HG03521 (cell line): ENCODE measurements around the gene HMGB4.

Source experiments
- ATAC-seq: cut with Tn5 transposase; IDR thresholded peaks from one replicate; pipeline ENCODE4 v1.9.1; 2021; ENCODE audit warnings: mild to moderate bottlenecking, moderate library complexity; ENCODE audit not compliant: unreplicated experiment

Gene HMGB4

GRCh38 chr1:33846861-33847260, 17.0 kb upstream of the HMGB4 start:
- no peak for ATAC-seq

GRCh38 chr1:33848205-33848937, 15.5 kb upstream of the HMGB4 start:
- ATAC-seq = no peak

GRCh38 chr1:33849211-33849610, 14.7 kb upstream of the HMGB4 start:
- ATAC-seq = no peak

- no peak for ATAC-seq
Measured at GRCh38 chr1:33850481-33850880, 13.4 kb upstream of the HMGB4 start.

GRCh38 chr1:33852711-33853110, 11.2 kb upstream of the HMGB4 start:
- no peak for ATAC-seq

GRCh38 chr1:33853431-33853830, 10.4 kb upstream of the HMGB4 start:
- ATAC-seq = no peak

GRCh38 chr1:33854091-33854490, 9.8 kb upstream of the HMGB4 start:
- no peak for ATAC-seq

- no peak for ATAC-seq
Measured at GRCh38 chr1:33860671-33861070, 3.2 kb upstream of the HMGB4 start.

GRCh38 chr1:33864460-33865389, 846 bp downstream of the HMGB4 start:
- no peak for ATAC-seq

- ATAC-seq = no peak
Measured at GRCh38 chr1:33866281-33866680, 2.4 kb downstream of the HMGB4 start.

GRCh38 chr1:33867684-33868083, 3.8 kb downstream of the HMGB4 start:
- no peak for ATAC-seq

GRCh38 chr1:33872275-33872674, 8.4 kb downstream of the HMGB4 start:
- ATAC-seq = no peak

- no peak for ATAC-seq
Measured at GRCh38 chr1:33872683-33873082, 8.8 kb downstream of the HMGB4 start.

GRCh38 chr1:33874636-33875035, 10.8 kb downstream of the HMGB4 start:
- no peak for ATAC-seq

- no peak for ATAC-seq
Measured at GRCh38 chr1:33875862-33876261, 12.0 kb downstream of the HMGB4 start.

GRCh38 chr1:33876970-33877650, 13.2 kb downstream of the HMGB4 start:
- ATAC-seq = no peak

- ATAC-seq = no peak
Measured at GRCh38 chr1:33878392-33878791, 14.5 kb downstream of the HMGB4 start.

- no peak for ATAC-seq
Measured at GRCh38 chr1:33880305-33880704, 16.4 kb downstream of the HMGB4 start.

- no peak for ATAC-seq
Measured at GRCh38 chr1:33886496-33886895, 22.6 kb downstream of the HMGB4 start.

GRCh38 chr1:33893147-33893830, 29.4 kb downstream of the HMGB4 start:
- ATAC-seq = no peak

GRCh38 chr1:33895396-33895795, 31.5 kb downstream of the HMGB4 start:
- no peak for ATAC-seq
